ENCODE results near the gene MAMLD1.

MAMLD1 gene

GRCh38 chrX:150365051-150365989 lies 2.2 kb downstream of the MAMLD1 start (continued):
- no peak for TF ChIP-seq PRDM2 (tag by site-specific recombination; IDR thresholded peaks at IDR 0.05; ENCODE audit: borderline replicate concordance)
- TF ChIP-seq ZNF266 (tag by site-specific recombination; IDR thresholded peaks at IDR 0.05; ENCODE audit: low read depth) = no peak
- TF ChIP-seq ZNF473 (tag by site-specific recombination; IDR thresholded peaks at IDR 0.05) = no peak
- TF ChIP-seq CTCF (tag by site-specific recombination; IDR thresholded peaks at IDR 0.05) = peak; percentile 92
- peak; percentile 49; the same call in 1 of the 2 replicates for TF ChIP-seq ZNF76 (tag by site-specific recombination; IDR thresholded peaks at IDR 0.05; ENCODE audit: borderline replicate concordance, low read depth)
- TF ChIP-seq ZNF2 (tag by site-specific recombination; IDR thresholded peaks at IDR 0.05) = peak; percentile 71; the same call in 1 of the 2 replicates
- no peak for TF ChIP-seq ZNF830 (tag by site-specific recombination; IDR thresholded peaks at IDR 0.05; ENCODE audit: low read depth)
- no peak for TF ChIP-seq ZNF560 (tag by site-specific recombination; IDR thresholded peaks at IDR 0.05; ENCODE audit: borderline replicate concordance)
- no peak for TF ChIP-seq ZNF521 (tag by site-specific recombination; IDR thresholded peaks at IDR 0.05)
- no peak for TF ChIP-seq ZNF132 (tag by site-specific recombination; IDR thresholded peaks at IDR 0.05; ENCODE audit: borderline replicate concordance)
- TF ChIP-seq ZNF175 (tag by site-specific recombination; IDR thresholded peaks at IDR 0.05) = no peak
- TF ChIP-seq ZSCAN18 (tag by site-specific recombination; IDR thresholded peaks at IDR 0.05) = no peak
- TF ChIP-seq KLF9 (tag by site-specific recombination; IDR thresholded peaks at IDR 0.05; ENCODE audit: low read depth) = peak; percentile 38; the same call in 1 of the 2 replicates
- 0 out of 2 replicates have a peak, but pooled peaks have one; percentile 44 for TF ChIP-seq SP7 (tag by site-specific recombination; IDR thresholded peaks at IDR 0.05)
- TF ChIP-seq ZSCAN23 (tag by site-specific recombination; IDR thresholded peaks at IDR 0.05) = no peak
- peak; percentile 86 for TF ChIP-seq ZFHX2 (tag by site-specific recombination; conservative IDR thresholded peaks at IDR 0.05)
- no peak for TF ChIP-seq ZNF302 (tag by site-specific recombination; IDR thresholded peaks at IDR 0.05; ENCODE audit: low read depth)
- TF ChIP-seq ZNF148 (tag by site-specific recombination; IDR thresholded peaks at IDR 0.05; ENCODE audit: borderline replicate concordance) = no peak
- TF ChIP-seq ZNF677 (tag by site-specific recombination; IDR thresholded peaks at IDR 0.05) = no peak
- 0 out of 2 replicates have a peak, but pooled peaks have one; percentile 27 for TF ChIP-seq ZFP69B (tag by site-specific recombination; IDR thresholded peaks at IDR 0.05)
- no peak for TF ChIP-seq SCRT1 (tag by site-specific recombination; IDR thresholded peaks at IDR 0.05; ENCODE audit: borderline replicate concordance)
- no peak for TF ChIP-seq ZNF24 (tag by site-specific recombination; IDR thresholded peaks at IDR 0.05)
- no peak for TF ChIP-seq WT1 (tag by site-specific recombination; IDR thresholded peaks at IDR 0.05)
- TF ChIP-seq ZNF449 (tag by site-specific recombination; IDR thresholded peaks at IDR 0.05) = no peak
- no peak for TF ChIP-seq ZNF169 (tag by site-specific recombination; IDR thresholded peaks at IDR 0.05)

All from HEK293 (cell line).